SK-N-MC (cell line): ENCODE measurements around the gene CD83.

ENCODE experiments used
- EZH2 ChIP-seq: fragments of 200-600 bp; sonication (generic); IDR thresholded peaks from one replicate; pipeline ENCODE4 v1.6.1; 2017; ENCODE audit warnings: antibody characterized with exemption
- FOXP2 ChIP-seq: optimal IDR thresholded peaks from 2 replicates; pipeline ENCODE3; 2011; ENCODE audit warnings: mild to moderate bottlenecking, moderate library complexity; ENCODE audit not compliant: insufficient read depth; ENCODE audit errors: extremely low read length, control extremely low read depth
- POLR2AphosphoS5 ChIP-seq: IDR thresholded peaks from 2 replicates; pipeline ENCODE4 v1.6.1; 2012; ENCODE audit warnings: mild to moderate bottlenecking, low read depth, low read length, borderline replicate concordance

GRCh38 chr6:14083751-14084150 lies 33.8 kb upstream of the CD83 start:
- no peak for TF ChIP-seq EZH2
- no peak for TF ChIP-seq POLR2AphosphoS5
- no peak for TF ChIP-seq FOXP2
